CD4-positive, alpha-beta T cell treated with Interleukin-1 beta for 1 hour (primary cell): ENCODE measurements around the gene DHRSX.

ENCODE experiments used
- DNase-seq, 2 donors: peaks; one replicate each; pipeline ENCODE4 v3.0.0-alpha.2; 2020 to 2022

Gene DHRSX

GRCh38 chrX:2184089-2184488, 316.7 kb downstream of the DHRSX start:
- no peak for DNase-seq

GRCh38 chrX:2183193-2183725, 317.5 kb downstream of the DHRSX start:
- DNase-seq = no peak

GRCh38 chrX:2177541-2177940, 323.2 kb downstream of the DHRSX start:
- DNase-seq = no peak

GRCh38 chrX:2176733-2177132, 324.0 kb downstream of the DHRSX start:
- no peak for DNase-seq

- DNase-seq = no peak
Measured at GRCh38 chrX:2176274-2176673, 324.5 kb downstream of the DHRSX start.

GRCh38 chrX:2172359-2172758, 328.4 kb downstream of the DHRSX start:
- DNase-seq = no peak
